ENCODE data around the gene ART1. TPM values are rescaled to one million over a fixed set of nuclear protein-coding genes. Genes with fewer than 3 reads are reported as not detected.
A peak's percentile ranks its signal among the peaks of the same experiment; 100 is the strongest.

Gene ART1
- total and polyA plus RNA-seq, 12 donors = 0.03 to 2.8 (median 1.2) TPM; not detected in 3

- ATAC-seq = no peak
- H3K36me3 ChIP-seq = peaks cover 0 to 100% (median 58%) of the 10 kb centered on the region in 9 donors
Measured at GRCh38 chr11:3674189-3674588, 29.3 kb downstream of the ART1 start.

GRCh38 chr11:3675971-3676370, 31.0 kb downstream of the ART1 start:
- TF ChIP-seq CTCF (IDR thresholded peaks at IDR 0.05) = no peak
- 97 to 98% methylated on average over 11 of the region's 11 CpGs for WGBS, 2 donors
- Histone ChIP-seq H3K27ac (no peak overlapping the region), H3K4me3 (no peak overlapping the region), H3K9me3 (no peaks in the 10 kb centered on the region), H3K36me3 (peaks cover 0 to 100% (median 76%) of the 10 kb centered on the region in 9 donors), H3K27me3 (no peaks in the 10 kb centered on the region), H3K4me1 (no peaks in the 10 kb centered on the region)
- intact Hi-C loops (cut with DNase I) = no loop called here
- DNase-seq (no peak), ATAC-seq (no peak)

More at GRCh38 chr11:3674189-3674588, 29.3 kb downstream of the ART1 start:
- Histone ChIP-seq H3K4me3 (no peak overlapping the region), H3K27me3 (no peaks in the 10 kb centered on the region), H3K27ac (no peak overlapping the region), H3K4me1 (peaks cover 0 to 14% (median 3%) of the 10 kb centered on the region in 9 donors), H3K9me3 (no peaks in the 10 kb centered on the region)
- DNase-seq = no peak
- no peak for TF ChIP-seq CTCF (IDR thresholded peaks at IDR 0.05)
- intact Hi-C loops (cut with DNase I) = no loop called here
- WGBS, 2 donors = 100% methylated on average over 1 of the region's 1 CpG

- H3K4me1 ChIP-seq = peaks cover 0 to 7% (median 0%) of the 10 kb centered on the region in 9 donors
- no peak for TF ChIP-seq CTCF (IDR thresholded peaks at IDR 0.05)
- intact Hi-C loops (cut with DNase I) = no loop called here
- H3K4me3 ChIP-seq = no peak overlapping the region
- H3K36me3 ChIP-seq = peaks cover 9 to 100% (median 83%) of the 10 kb centered on the region in 9 donors
- no peaks in the 10 kb centered on the region for H3K27me3 ChIP-seq
- ATAC-seq (no peak), DNase-seq (no peak)
- no peaks in the 10 kb centered on the region for H3K9me3 ChIP-seq
- H3K27ac ChIP-seq = no peak overlapping the region
- WGBS, 2 donors = 97 to 98% methylated on average over 3 of the region's 3 CpGs
Measured at GRCh38 chr11:3679077-3679476, 34.1 kb downstream of the ART1 start.

- 60 to 67% methylated on average over 9 of the region's 9 CpGs for WGBS, 2 donors
- H3K27ac ChIP-seq = peak overlapping the region in 1 of 10 donors; percentile 38
Measured at GRCh38 chr11:3683039-3683438, 38.1 kb downstream of the ART1 start.

More at GRCh38 chr11:3683039-3683438, 38.1 kb downstream of the ART1 start:
- peaks cover 0 to 17% (median 10%) of the 10 kb centered on the region in 9 donors for H3K4me1 ChIP-seq
- intact Hi-C loops (cut with DNase I) = no loop called here
- no peak for TF ChIP-seq CTCF (IDR thresholded peaks at IDR 0.05)
- DNase-seq (peak in 1 of 2 donors; percentile 25), ATAC-seq (peak in 6 of 8 donors; percentile 29 to 80 (median 60))
- no peaks in the 10 kb centered on the region for H3K27me3 ChIP-seq
- peaks cover 0 to 100% (median 72%) of the 10 kb centered on the region in 9 donors for H3K36me3 ChIP-seq
- H3K4me3 ChIP-seq = no peak overlapping the region
- H3K9me3 ChIP-seq = no peaks in the 10 kb centered on the region

Measured in heart right ventricle (tissue), 16 donors.